Lower lobe of right lung (tissue), 2 donors: ENCODE data around the gene NCOA7. TPM values are rescaled to one million over a fixed set of nuclear protein-coding genes. Genes with fewer than 3 reads are reported as not detected.

Experiments used
- ATAC-seq, 2 donors: fragments of 200-7000 bp; cut with Tn5 transposase; one replicate each; pipeline ENCODE4 v1.9.1; 2020 to 2022; ENCODE audit warnings: mild to moderate bottlenecking in 2 of 2, moderate library complexity in 2 of 2
- DNase-seq: peaks from one replicate; pipeline ENCODE4 v3.0.0-alpha.2; 2020
- H3K27ac ChIP-seq: fragments of 200-600 bp; one replicate; pipeline ENCODE4 v1.8.0; 2022
- H3K27me3 ChIP-seq: fragments of 200-600 bp; one replicate; pipeline ENCODE4 v1.8.0; 2022; ENCODE audit warnings: low read depth
- H3K36me3 ChIP-seq: fragments of 200-600 bp; one replicate; pipeline ENCODE4 v1.8.0; 2022; ENCODE audit warnings: mild to moderate bottlenecking
- H3K4me1 ChIP-seq: fragments of 200-600 bp; one replicate; pipeline ENCODE4 v1.8.0; 2022
- H3K4me3 ChIP-seq: fragments of 200-600 bp; one replicate; pipeline ENCODE4 v1.8.0; 2022; ENCODE audit warnings: mild to moderate bottlenecking
- H3K9me3 ChIP-seq: fragments of 200-600 bp; one replicate; pipeline ENCODE4 v1.8.0; 2022
- CTCF ChIP-seq: fragments of 200-600 bp; IDR thresholded peaks from one replicate; pipeline ENCODE4 v1.8.0; 2022; ENCODE audit warnings: antibody characterized with exemption, mild to moderate bottlenecking
- intact Hi-C: fragments of 100-400 bp; cut with DNase I; formaldehyde crosslinking; loops from one replicate; pipeline ENCODE4 v1.11.0; 2022
- total RNA-seq: library from RNA; stranded (reverse); fragmentation: NEBNext Ultra II Directional; extraction: Animal tissue kit (Norgen Biotek cat#: 25700); gene quantifications from one replicate; pipeline ENCODE4 v1.2.1, GENCODE V29; 2021
- donor health status: DM: no; HTN: yes; CAD: no; lungs with severe emphysema.

Gene NCOA7
- total RNA-seq, 1 donor from 2014 or later: 64.4 TPM

DNA sequence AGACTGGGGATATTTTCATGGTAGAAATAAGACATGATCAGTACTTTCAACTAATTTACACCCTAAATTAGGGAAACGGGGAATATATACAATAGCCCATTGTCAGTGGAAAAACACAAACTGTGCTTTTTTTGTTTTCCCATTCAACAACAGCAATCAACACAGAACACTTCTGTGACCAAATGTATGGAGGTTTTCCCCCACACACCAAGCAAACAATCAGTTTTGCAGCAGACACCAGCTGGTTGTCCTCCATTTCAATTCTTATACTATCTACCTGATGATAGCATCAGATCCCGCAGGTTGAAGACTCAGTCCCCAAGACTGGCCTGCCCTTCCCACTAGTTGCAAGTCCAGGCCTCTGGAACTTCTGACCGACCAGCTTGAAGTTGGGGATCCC lies 170.4 kb downstream of the NCOA7 start:
- DNase-seq (no peak), ATAC-seq (no peak)
- Histone ChIP-seq H3K27me3 (no peaks in the 10 kb centered on the region), H3K4me1 (peaks cover 25% of the 10 kb centered on the region), H3K4me3 (no peak overlapping the region), H3K36me3 (no peaks in the 10 kb centered on the region), H3K27ac (no peak overlapping the region), H3K9me3 (no peaks in the 10 kb centered on the region)
- intact Hi-C loops: no loop called here
- TF ChIP-seq CTCF: no peak

- Histone ChIP-seq H3K27ac (no peak overlapping the region), H3K36me3 (peaks cover 5% of the 10 kb centered on the region)
- intact Hi-C loops: no loop called here
Observed at GRCh38 chr6:125962900-125963497, 172.2 kb downstream of the NCOA7 start.

GRCh38 chr6:125963817-125964216 lies 173.1 kb downstream of the NCOA7 start:
- peaks cover 10% of the 10 kb centered on the region for H3K4me1 ChIP-seq
- TF ChIP-seq CTCF: no peak
- H3K9me3 ChIP-seq: no peaks in the 10 kb centered on the region
- intact Hi-C loops: no loop called here
- no peak overlapping the region for H3K27ac ChIP-seq
- H3K27me3 ChIP-seq: no peaks in the 10 kb centered on the region
- ATAC-seq (no peak), DNase-seq (no peak)
- peaks cover 5% of the 10 kb centered on the region for H3K36me3 ChIP-seq
- no peak overlapping the region for H3K4me3 ChIP-seq

More at GRCh38 chr6:125962900-125963497, 172.2 kb downstream of the NCOA7 start:
- Histone ChIP-seq H3K9me3 (no peaks in the 10 kb centered on the region), H3K27me3 (no peaks in the 10 kb centered on the region), H3K4me3 (no peak overlapping the region), H3K4me1 (peaks cover 18% of the 10 kb centered on the region)
- TF ChIP-seq CTCF: no peak
- DNase-seq (no peak), ATAC-seq (no peak)

GRCh38 chr6:125966569-125966968 lies 175.8 kb downstream of the NCOA7 start:
- TF ChIP-seq CTCF: no peak
- intact Hi-C loops: no loop called here

GRCh38 chr6:125968493-125968892 lies 177.7 kb downstream of the NCOA7 start:
- no peak for TF ChIP-seq CTCF
- intact Hi-C loops: no loop called here

More at GRCh38 chr6:125966569-125966968, 175.8 kb downstream of the NCOA7 start:
- Histone ChIP-seq H3K27me3 (no peaks in the 10 kb centered on the region), H3K27ac (no peak overlapping the region), H3K4me3 (no peak overlapping the region), H3K9me3 (no peaks in the 10 kb centered on the region), H3K36me3 (peaks cover 5% of the 10 kb centered on the region), H3K4me1 (no peaks in the 10 kb centered on the region)
- ATAC-seq: no peak
- no peak for DNase-seq

More at GRCh38 chr6:125968493-125968892, 177.7 kb downstream of the NCOA7 start:
- no peaks in the 10 kb centered on the region for H3K27me3 ChIP-seq
- DNase-seq: no peak
- H3K36me3 ChIP-seq: peaks cover 10% of the 10 kb centered on the region
- no peaks in the 10 kb centered on the region for H3K9me3 ChIP-seq
- no peak for ATAC-seq
- no peak overlapping the region for H3K4me3 ChIP-seq
- H3K4me1 ChIP-seq: no peaks in the 10 kb centered on the region
- H3K27ac ChIP-seq: no peak overlapping the region
